Prostate gland (tissue), 2 donors: Measurements from ENCODE around the gene ABCA6. TPM values are rescaled to one million over a fixed set of nuclear protein-coding genes. Genes with fewer than 3 reads are reported as not detected.

Source experiments
- DNase-seq: peaks from one replicate; pipeline ENCODE4 v3.0.0-alpha.2; 2019; ENCODE audit warnings: low spot score
- H3K27ac ChIP-seq, 2 donors: fragments of 200-600 bp; sonication (generic); 2 replicates each; pipeline ENCODE4 v1.5.1; 2017 to 2019
- H3K27me3 ChIP-seq: fragments of 200-600 bp; sonication (generic); replicated peaks from 2 replicates; pipeline ENCODE4 v1.5.1; 2019; ENCODE audit not compliant: insufficient read depth
- H3K36me3 ChIP-seq, 2 donors: fragments of 200-600 bp; sonication (generic); 1 replicate in 1 of 2; 2 replicates in 1 of 2; pipeline versions ENCODE4 v1.5.1 to v1.8.1; 2017 to 2019
- H3K4me1 ChIP-seq: fragments of 200-600 bp; sonication (generic); replicated peaks from 2 replicates; pipeline ENCODE4 v1.5.1; 2019
- H3K4me3 ChIP-seq, 2 donors: fragments of 200-600 bp; sonication (generic); 2 replicates each; pipeline ENCODE4 v1.5.1; 2017 to 2019
- H3K9me3 ChIP-seq: fragments of 200-600 bp; sonication (generic); 2 replicates; pipeline ENCODE4 v1.5.1; 2017
- POLR2A ChIP-seq: fragments of 450-650 bp; IDR thresholded peaks from one replicate; pipeline ENCODE4 v1.6.1; 2016; ENCODE audit warnings: antibody characterized with exemption, mild to moderate bottlenecking
- POLR2AphosphoS5 ChIP-seq: sonication (generic); formaldehyde crosslinking; IDR thresholded peaks from one replicate; pipeline ENCODE4 v1.6.1; 2017; ENCODE audit warnings: antibody characterized with exemption
- WGBS: methylation state at CpG from one replicate; pipeline ENCODE4 v1.1.5; 2018; 5-methylcytosine and 5-hydroxymethylcytosine counted together
- intact Hi-C: fragments of 100-400 bp; cut with DNase I; formaldehyde crosslinking; loops from one replicate; pipeline ENCODE4 v1.14.2; 2022
- total RNA-seq, 2 donors: library from RNA; depleted of rRNA; stranded (reverse); fragments of >200 nt; gene quantifications; one replicate each; pipeline ENCODE4 v1.1.0, GENCODE V29; 2016
- TF ChIP-seq, protein P1 (sequence below), 4 experiments: fragments of 200-600 bp in 2 of 4; fragments of 450-650 bp in 2 of 4; sonication (generic) in 2 of 4; IDR thresholded peaks; 1 replicate in 3 of 4; 2 replicates in 1 of 4; pipeline ENCODE4 v1.5.1; 2016 to 2019; ENCODE audit warnings: antibody characterized with exemption in 4 of 4, mild to moderate bottlenecking in 2 of 4, moderate library complexity in 2 of 4

The ABCA6 gene
- total RNA-seq, 2 donors from 2014 or later = 3.2 to 10.1 TPM

DNA sequence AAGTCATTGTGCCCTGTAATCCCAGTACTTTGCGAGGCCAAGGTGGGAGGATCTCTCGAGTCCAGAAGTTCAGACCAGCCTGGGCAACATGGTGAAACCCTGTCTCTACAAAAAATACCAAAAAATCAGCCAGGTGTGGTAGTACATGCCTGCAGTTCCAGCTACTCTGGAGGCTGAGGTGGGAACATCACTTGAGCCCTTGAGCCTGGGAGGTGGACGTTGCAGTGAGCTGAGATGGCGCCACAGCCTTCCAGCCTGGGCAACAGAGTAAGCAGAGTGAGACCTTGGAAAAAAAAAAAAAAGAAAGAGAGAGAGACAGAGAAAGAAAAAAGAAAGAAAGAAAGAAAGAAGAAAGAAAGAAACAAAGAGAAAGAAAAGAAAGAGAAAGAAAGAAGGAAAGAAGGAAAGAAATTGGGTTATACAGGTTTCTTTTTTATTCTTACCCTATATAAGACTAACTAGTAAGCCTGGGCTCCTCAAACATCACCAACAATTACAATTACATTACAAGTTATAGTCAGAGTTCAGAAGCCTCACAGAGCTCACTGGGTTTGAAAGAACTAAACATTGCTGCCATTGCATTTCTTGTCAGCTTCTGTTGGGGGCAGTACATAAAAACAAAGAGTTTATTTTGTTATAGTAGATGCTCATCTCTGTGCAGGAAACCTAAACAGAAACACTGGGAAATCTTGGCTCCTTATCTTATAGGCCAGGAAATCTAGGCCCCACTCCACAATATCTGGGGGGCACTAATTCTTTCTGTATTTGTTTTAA, 74.2 kb downstream of the ABCA6 start:
- Histone ChIP-seq H3K27ac (no peak overlapping the region), H3K36me3 (no peaks in the 10 kb centered on the region), H3K4me3 (no peak overlapping the region), H3K9me3 (no peaks in the 10 kb centered on the region), H3K27me3 (no peaks in the 10 kb centered on the region), H3K4me1 (no peaks in the 10 kb centered on the region)
- intact Hi-C loops = no loop called here
- TF ChIP-seq POLR2A = no peak
- no peak for TF ChIP-seq POLR2AphosphoS5
- TF ChIP-seq, protein P1, sequence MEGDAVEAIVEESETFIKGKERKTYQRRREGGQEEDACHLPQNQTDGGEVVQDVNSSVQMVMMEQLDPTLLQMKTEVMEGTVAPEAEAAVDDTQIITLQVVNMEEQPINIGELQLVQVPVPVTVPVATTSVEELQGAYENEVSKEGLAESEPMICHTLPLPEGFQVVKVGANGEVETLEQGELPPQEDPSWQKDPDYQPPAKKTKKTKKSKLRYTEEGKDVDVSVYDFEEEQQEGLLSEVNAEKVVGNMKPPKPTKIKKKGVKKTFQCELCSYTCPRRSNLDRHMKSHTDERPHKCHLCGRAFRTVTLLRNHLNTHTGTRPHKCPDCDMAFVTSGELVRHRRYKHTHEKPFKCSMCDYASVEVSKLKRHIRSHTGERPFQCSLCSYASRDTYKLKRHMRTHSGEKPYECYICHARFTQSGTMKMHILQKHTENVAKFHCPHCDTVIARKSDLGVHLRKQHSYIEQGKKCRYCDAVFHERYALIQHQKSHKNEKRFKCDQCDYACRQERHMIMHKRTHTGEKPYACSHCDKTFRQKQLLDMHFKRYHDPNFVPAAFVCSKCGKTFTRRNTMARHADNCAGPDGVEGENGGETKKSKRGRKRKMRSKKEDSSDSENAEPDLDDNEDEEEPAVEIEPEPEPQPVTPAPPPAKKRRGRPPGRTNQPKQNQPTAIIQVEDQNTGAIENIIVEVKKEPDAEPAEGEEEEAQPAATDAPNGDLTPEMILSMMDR (IDR thresholded peaks at IDR 0.05) = no peak
- no peak for DNase-seq
- 90% methylated on average over 4 of the region's 4 CpGs for WGBS

DNA sequence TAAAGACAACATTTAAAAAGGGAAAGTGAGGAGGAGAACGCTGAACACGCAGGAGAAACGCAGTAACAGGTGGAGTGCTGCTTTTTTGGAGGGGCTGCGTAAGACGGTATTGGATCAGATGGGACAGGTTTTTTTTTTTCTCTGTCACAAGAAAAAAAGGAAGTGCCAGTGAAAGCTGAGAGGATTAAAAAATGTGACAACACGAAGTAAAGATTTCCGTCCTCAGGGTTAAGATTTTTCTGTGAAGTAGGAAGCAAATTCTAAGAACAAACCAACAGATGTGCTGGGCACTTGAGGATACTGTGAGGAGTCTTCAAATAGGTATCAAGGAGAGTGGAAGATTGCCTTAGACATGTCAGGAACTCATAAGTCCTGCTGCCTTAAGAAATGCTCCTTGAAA, 75.2 kb downstream of the ABCA6 start:
- WGBS = 84% methylated on average over 7 of the region's 7 CpGs
- H3K4me3 ChIP-seq = no peak overlapping the region
- intact Hi-C loops = no loop called here
- H3K4me1 ChIP-seq = no peaks in the 10 kb centered on the region
- no peaks in the 10 kb centered on the region for H3K36me3 ChIP-seq
- DNase-seq = no peak
- no peak for TF ChIP-seq POLR2A
- TF ChIP-seq, protein P1 (IDR thresholded peaks at IDR 0.05) = no peak
- no peak for TF ChIP-seq POLR2AphosphoS5
- H3K27me3 ChIP-seq = no peaks in the 10 kb centered on the region
- no peaks in the 10 kb centered on the region for H3K9me3 ChIP-seq
- H3K27ac ChIP-seq = no peak overlapping the region

DNA sequence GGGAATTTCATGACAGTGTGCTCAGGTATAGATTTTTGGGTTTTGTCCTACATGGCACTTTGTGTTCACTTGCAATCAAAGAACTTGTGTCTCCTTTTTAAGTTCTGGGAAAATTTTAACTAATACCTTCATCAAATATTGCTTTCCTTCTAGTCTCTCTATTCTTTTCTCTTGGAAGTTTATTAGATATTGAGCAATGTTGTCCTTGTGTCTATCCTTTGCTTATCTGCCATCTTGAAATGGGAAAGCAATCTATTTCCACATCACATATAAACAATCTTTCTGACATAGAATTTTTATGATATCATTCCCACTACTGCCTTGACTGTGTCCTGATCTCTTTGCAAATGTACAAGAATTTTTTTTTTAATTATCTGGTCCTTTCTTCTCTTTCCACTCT, 76.6 kb downstream of the ABCA6 start:
- Histone ChIP-seq H3K4me1 (no peaks in the 10 kb centered on the region), H3K9me3 (no peaks in the 10 kb centered on the region), H3K27ac (no peak overlapping the region), H3K4me3 (no peak overlapping the region), H3K27me3 (no peaks in the 10 kb centered on the region), H3K36me3 (no peaks in the 10 kb centered on the region)
- DNase-seq = no peak
- intact Hi-C loops = no loop called here
- no peak for TF ChIP-seq POLR2A
- TF ChIP-seq, protein P1 (IDR thresholded peaks at IDR 0.05) = no peak
- TF ChIP-seq POLR2AphosphoS5 = no peak

DNA sequence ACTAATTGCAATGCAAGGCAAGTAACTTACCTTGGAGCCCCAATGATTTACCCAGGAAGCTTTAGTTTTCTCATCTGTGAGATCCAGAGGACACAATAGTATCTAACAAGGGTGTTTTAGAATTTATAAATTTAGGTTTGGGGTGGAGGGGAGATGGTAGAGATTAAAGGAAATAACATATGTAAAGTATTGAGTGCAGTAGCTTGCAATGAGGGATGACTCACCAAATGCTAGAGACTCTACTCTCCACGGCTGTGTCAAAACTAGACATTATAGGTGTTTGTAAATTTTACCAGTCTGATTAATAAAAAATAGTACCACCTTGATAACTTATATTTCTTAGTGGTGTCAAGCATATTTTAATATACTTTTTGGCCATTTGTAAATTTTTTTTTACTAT, 77.2 kb downstream of the ABCA6 start:
- 80% methylated on average over 1 of the region's 1 CpG for WGBS
- H3K4me3 ChIP-seq = no peak overlapping the region
- DNase-seq = no peak
- no peaks in the 10 kb centered on the region for H3K36me3 ChIP-seq
- TF ChIP-seq POLR2AphosphoS5 (no peak), POLR2A (no peak)
- TF ChIP-seq, protein P1 (IDR thresholded peaks at IDR 0.05) = no peak
- H3K4me1 ChIP-seq = no peaks in the 10 kb centered on the region
- no peak overlapping the region for H3K27ac ChIP-seq
- no peaks in the 10 kb centered on the region for H3K9me3 ChIP-seq
- intact Hi-C loops = no loop called here
- no peaks in the 10 kb centered on the region for H3K27me3 ChIP-seq

DNA sequence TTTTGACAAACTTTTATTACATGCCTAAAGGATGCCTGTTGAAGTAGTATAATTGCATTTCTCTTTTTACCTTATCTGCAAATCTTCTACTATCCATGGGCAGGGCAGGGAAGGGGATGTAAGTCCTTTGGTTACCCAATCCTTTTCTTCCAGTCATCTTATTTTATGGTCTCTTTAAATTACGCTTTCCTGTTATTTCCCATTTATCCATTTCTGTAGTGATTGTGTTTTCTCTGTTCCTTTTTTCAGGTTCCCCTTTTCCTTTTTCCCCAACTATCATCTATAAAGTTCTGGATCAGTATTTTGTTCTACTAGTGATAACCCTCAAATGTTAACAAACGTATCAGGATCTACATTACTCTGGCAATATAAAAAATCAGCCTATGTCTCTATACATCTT, 77.7 kb downstream of the ABCA6 start:
- DNase-seq = no peak
- no peaks in the 10 kb centered on the region for H3K27me3 ChIP-seq
- H3K9me3 ChIP-seq = no peaks in the 10 kb centered on the region
- H3K4me1 ChIP-seq = no peaks in the 10 kb centered on the region
- intact Hi-C loops = no loop called here
- H3K4me3 ChIP-seq = no peak overlapping the region
- TF ChIP-seq POLR2A (no peak), POLR2AphosphoS5 (no peak)
- TF ChIP-seq, protein P1 (IDR thresholded peaks at IDR 0.05) = no peak
- no peak overlapping the region for H3K27ac ChIP-seq
- no peaks in the 10 kb centered on the region for H3K36me3 ChIP-seq
- WGBS = 78% methylated on average over 2 of the region's 2 CpGs
